Measurements from ENCODE around the gene MGRN1. TPM values are rescaled to one million over a fixed set of nuclear protein-coding genes. Genes with fewer than 3 reads are reported as not detected.

The MGRN1 gene
- total and polyA plus RNA-seq, 2 donors (not counting 1 experiment from before 2014, with no cell fraction given): 22.7 to 89.2 TPM

- Histone ChIP-seq H3K4me3 (ENCODE audit: control extremely low read depth in 1 of 5, extremely low read depth in 1 of 5, insufficient read depth in 1 of 5, low read depth in 2 of 5, low read length in 4 of 5) (no peak overlapping the region), H2AFZ (ENCODE audit: insufficient read depth, low read depth, low read length, poor library complexity, severe bottlenecking) (no peak overlapping the region), H3K4me1 (ENCODE audit: control insufficient read depth in 2 of 2, insufficient read depth in 2 of 2, low read length in 2 of 2) (peaks cover 0 to 6% of the 10 kb centered on the region in 2 donors), H3K27ac (ENCODE audit: low read length in 2 of 2) (no peak overlapping the region), H3K36me3 (replicated peaks in 1 of 2; ENCODE audit: control extremely low read depth in 1 of 2, control insufficient read depth in 1 of 2, extremely low read depth in 1 of 2, insufficient read depth in 2 of 2, low read length in 1 of 2) (no peaks in the 10 kb centered on the region), H3K4me2 (replicated peaks; ENCODE audit: low read depth, low read length, poor library complexity, severe bottlenecking) (no peak overlapping the region), H3K79me2 (ENCODE audit: control insufficient read depth, insufficient read depth, low read length) (no peaks in the 10 kb centered on the region), H3K9ac (ENCODE audit: low read length) (no peak overlapping the region), H4K20me1 (ENCODE audit: control insufficient read depth, insufficient read depth, low read length, poor library complexity, severe bottlenecking) (no peaks in the 10 kb centered on the region), H3K27me3 (replicated peaks in 1 of 4; ENCODE audit: control extremely low read depth in 1 of 4, control insufficient read depth in 3 of 4, insufficient read depth in 4 of 4, low read length in 3 of 4) (peaks cover 0 to 13% (median 0%) of the 10 kb centered on the region in 4 experiments), H3K9me3 (ENCODE audit: control extremely low read depth in 1 of 3, control insufficient read depth in 2 of 3, insufficient read depth in 1 of 3, low read length in 2 of 3) (peaks cover 0 to 7% (median 0%) of the 10 kb centered on the region in 3 donors)
- Mint-ChIP-seq H3K4me1 (no peaks in the 10 kb centered on the region), H3K27ac (no peak overlapping the region), H3K9me3 (ENCODE audit: insufficient read depth) (no peaks in the 10 kb centered on the region), H3K27me3 (peaks cover 11% of the 10 kb centered on the region), H3K4me3 (no peak overlapping the region)
- ChIA-PET CTCF (interaction anchor here (0.7 to 1.5 kb wide), 2 partner anchors 80 to 83 kb away, joined by 4 to 7 read pairs; no protein-coding TSS in a partner anchor), POLR2A (no interaction called here)
- TF ChIP-seq, protein P1, sequence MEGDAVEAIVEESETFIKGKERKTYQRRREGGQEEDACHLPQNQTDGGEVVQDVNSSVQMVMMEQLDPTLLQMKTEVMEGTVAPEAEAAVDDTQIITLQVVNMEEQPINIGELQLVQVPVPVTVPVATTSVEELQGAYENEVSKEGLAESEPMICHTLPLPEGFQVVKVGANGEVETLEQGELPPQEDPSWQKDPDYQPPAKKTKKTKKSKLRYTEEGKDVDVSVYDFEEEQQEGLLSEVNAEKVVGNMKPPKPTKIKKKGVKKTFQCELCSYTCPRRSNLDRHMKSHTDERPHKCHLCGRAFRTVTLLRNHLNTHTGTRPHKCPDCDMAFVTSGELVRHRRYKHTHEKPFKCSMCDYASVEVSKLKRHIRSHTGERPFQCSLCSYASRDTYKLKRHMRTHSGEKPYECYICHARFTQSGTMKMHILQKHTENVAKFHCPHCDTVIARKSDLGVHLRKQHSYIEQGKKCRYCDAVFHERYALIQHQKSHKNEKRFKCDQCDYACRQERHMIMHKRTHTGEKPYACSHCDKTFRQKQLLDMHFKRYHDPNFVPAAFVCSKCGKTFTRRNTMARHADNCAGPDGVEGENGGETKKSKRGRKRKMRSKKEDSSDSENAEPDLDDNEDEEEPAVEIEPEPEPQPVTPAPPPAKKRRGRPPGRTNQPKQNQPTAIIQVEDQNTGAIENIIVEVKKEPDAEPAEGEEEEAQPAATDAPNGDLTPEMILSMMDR (IDR thresholded peaks at IDR 0.05): no peak
- no peak for TF ChIP-seq EZH2 (IDR thresholded peaks at IDR 0.05; ENCODE audit: borderline replicate concordance, insufficient read depth, low read depth, low read length, poor library complexity, severe bottlenecking)
- ATAC-seq (ENCODE audit: low read depth): no peak
- intact Hi-C loops (cut with micrococcal nuclease): no loop called here
- no peak for DNase-seq
- WGBS (ENCODE audit: insufficient coverage): 83% methylated on average over 2 of the region's 2 CpGs
These were observed 36.2 kb upstream of the MGRN1 start for GRCh38 chr16:4588386-4588785.

DNA sequence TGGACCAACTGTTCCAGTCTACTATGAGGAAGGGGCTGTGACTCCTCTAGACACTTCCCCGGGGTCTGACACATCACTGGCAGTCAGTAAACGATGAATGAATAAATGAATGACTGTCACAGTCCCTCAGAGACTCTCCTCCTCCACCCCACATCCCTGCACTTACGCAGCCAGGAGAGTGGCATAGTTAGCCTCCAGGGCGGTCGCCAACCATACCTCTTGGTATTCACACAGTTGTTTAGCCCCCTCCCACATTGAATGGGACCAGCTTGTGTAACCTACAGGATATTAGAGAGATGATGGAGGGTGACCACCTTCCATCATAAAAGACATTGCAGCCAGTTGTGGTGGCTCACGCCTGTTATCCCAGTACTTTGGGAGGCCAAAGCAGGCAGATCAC lies 35.7 kb upstream of the MGRN1 start:
- intact Hi-C loops (cut with micrococcal nuclease): no loop called here
- Histone ChIP-seq H3K27ac (ENCODE audit: low read length in 2 of 2) (no peak overlapping the region), H3K4me1 (ENCODE audit: control insufficient read depth in 2 of 2, insufficient read depth in 2 of 2, low read length in 2 of 2) (peaks cover 0 to 6% of the 10 kb centered on the region in 2 donors), H3K36me3 (replicated peaks in 1 of 2; ENCODE audit: control extremely low read depth in 1 of 2, control insufficient read depth in 1 of 2, extremely low read depth in 1 of 2, insufficient read depth in 2 of 2, low read length in 1 of 2) (no peaks in the 10 kb centered on the region), H3K27me3 (replicated peaks in 1 of 4; ENCODE audit: control extremely low read depth in 1 of 4, control insufficient read depth in 3 of 4, insufficient read depth in 4 of 4, low read length in 3 of 4) (peaks cover 0 to 13% (median 0%) of the 10 kb centered on the region in 4 experiments), H3K9ac (ENCODE audit: low read length) (no peak overlapping the region), H3K4me2 (replicated peaks; ENCODE audit: low read depth, low read length, poor library complexity, severe bottlenecking) (no peak overlapping the region), H2AFZ (ENCODE audit: insufficient read depth, low read depth, low read length, poor library complexity, severe bottlenecking) (no peak overlapping the region), H4K20me1 (ENCODE audit: control insufficient read depth, insufficient read depth, low read length, poor library complexity, severe bottlenecking) (no peaks in the 10 kb centered on the region), H3K4me3 (ENCODE audit: control extremely low read depth in 1 of 5, extremely low read depth in 1 of 5, insufficient read depth in 1 of 5, low read depth in 2 of 5, low read length in 4 of 5) (no peak overlapping the region), H3K9me3 (ENCODE audit: control extremely low read depth in 1 of 3, control insufficient read depth in 2 of 3, insufficient read depth in 1 of 3, low read length in 2 of 3) (peaks cover 0 to 7% (median 0%) of the 10 kb centered on the region in 3 donors), H3K79me2 (ENCODE audit: control insufficient read depth, insufficient read depth, low read length) (no peaks in the 10 kb centered on the region)
- WGBS (ENCODE audit: insufficient coverage): 100% methylated on average over 1 of the region's 6 CpGs
- H3K9me3 Mint-ChIP-seq (ENCODE audit: insufficient read depth): no peaks in the 10 kb centered on the region
- DNase-seq: no peak
- no peak for ATAC-seq (ENCODE audit: low read depth)
- H3K27me3 Mint-ChIP-seq: peaks cover 11% of the 10 kb centered on the region
- H3K4me1 Mint-ChIP-seq: no peaks in the 10 kb centered on the region
- TF ChIP-seq, protein P1 (IDR thresholded peaks at IDR 0.05): no peak
- no peak for TF ChIP-seq EZH2 (IDR thresholded peaks at IDR 0.05; ENCODE audit: borderline replicate concordance, insufficient read depth, low read depth, low read length, poor library complexity, severe bottlenecking)
- ChIA-PET CTCF (interaction anchor here (0.7 to 1.5 kb wide), 2 partner anchors 80 to 83 kb away, joined by 4 to 7 read pairs; no protein-coding TSS in a partner anchor), POLR2A (no interaction called here)
- H3K27ac Mint-ChIP-seq: no peak overlapping the region
- no peak overlapping the region for H3K4me3 Mint-ChIP-seq

All from B cell (primary cell).